Breast epithelium (tissue), 3 donors: ENCODE results near the gene DUSP7.

Experiments
- CTCF ChIP-seq, 3 donors: fragments of 450-650 bp; IDR thresholded peaks; one replicate each; pipeline ENCODE4 v1.5.1; 2016 to 2017; ENCODE audit warnings: antibody characterized with exemption in 3 of 3, mild to moderate bottlenecking in 3 of 3, moderate library complexity in 3 of 3
- POLR2A ChIP-seq: fragments of 450-650 bp; IDR thresholded peaks from one replicate; pipeline ENCODE4 v1.6.1; 2016; ENCODE audit warnings: antibody characterized with exemption, mild to moderate bottlenecking, moderate library complexity
- POLR2AphosphoS5 ChIP-seq, 3 donors: sonication (generic); formaldehyde crosslinking; IDR thresholded peaks; one replicate each; pipeline ENCODE4 v1.6.1; 2017; ENCODE audit warnings: antibody characterized with exemption in 3 of 3

- TF ChIP-seq CTCF (IDR thresholded peaks at IDR 0.05), result no peak
- TF ChIP-seq POLR2AphosphoS5 (IDR thresholded peaks at IDR 0.05), result no peak
- no peak for TF ChIP-seq POLR2A
These were observed 11.7 kb upstream of the DUSP7 start for GRCh38 chr3:52068055-52068571.
